Measurements from ENCODE around the gene STAT5B. TPM values are rescaled to one million over a fixed set of nuclear protein-coding genes. Genes with fewer than 3 reads are reported as not detected.

Gene STAT5B
- total RNA-seq, 1 experiment from 2014 or later: 7.1 TPM

DNA sequence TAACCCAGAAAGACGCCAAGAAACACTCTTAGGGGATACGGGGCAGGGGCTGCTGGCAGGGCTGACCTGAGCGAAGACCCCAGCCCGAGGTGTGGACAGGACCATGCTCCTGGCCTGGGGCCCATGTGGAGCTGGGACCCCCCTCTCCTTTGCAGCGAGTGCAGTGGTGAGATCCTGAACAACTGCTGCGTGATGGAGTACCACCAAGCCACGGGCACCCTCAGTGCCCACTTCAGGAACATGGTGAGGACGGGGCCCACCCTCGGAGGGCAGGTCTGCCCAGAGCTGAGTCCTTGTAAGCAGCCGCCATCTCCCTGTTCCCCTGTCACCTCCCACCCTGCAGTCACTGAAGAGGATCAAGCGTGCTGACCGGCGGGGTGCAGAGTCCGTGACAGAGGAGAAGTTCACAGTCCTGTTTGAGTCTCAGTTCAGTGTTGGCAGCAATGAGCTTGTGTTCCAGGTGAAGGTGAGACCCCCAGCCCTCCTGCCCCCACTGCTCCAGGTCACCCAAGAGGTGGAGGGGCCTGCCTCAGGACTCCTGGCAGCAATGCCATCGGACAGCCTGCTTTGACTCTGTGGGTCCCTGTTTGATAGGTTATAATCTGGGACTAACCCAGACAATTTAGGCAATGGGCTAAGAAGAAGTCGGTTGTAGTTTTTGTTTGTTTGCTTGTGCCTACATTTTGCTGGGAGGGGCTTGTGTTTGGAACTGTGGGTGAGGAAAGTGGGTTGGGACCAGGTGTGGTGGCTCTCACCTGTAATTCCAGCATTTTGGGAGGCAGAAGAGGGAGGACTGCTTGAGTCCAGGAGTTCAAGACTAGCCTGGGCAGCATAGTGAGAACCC, 28.2 kb upstream of the STAT5B start:
- no peak overlapping the region for H3K27ac ChIP-seq (ENCODE audit: low read depth, low read length)
- no peak overlapping the region for H2AFZ ChIP-seq (ENCODE audit: low read depth, low read length, poor library complexity, severe bottlenecking)
- H3K36me3 ChIP-seq (ENCODE audit: control insufficient read depth in 1 of 2, insufficient read depth in 2 of 2, low read length in 2 of 2): no peaks in the 10 kb centered on the region
- CTCF ChIA-PET: no interaction called here
- no peaks in the 10 kb centered on the region for H4K20me1 ChIP-seq (ENCODE audit: insufficient read depth)
- no peaks in the 10 kb centered on the region for H3K9me3 ChIP-seq (ENCODE audit: control insufficient read depth in 1 of 2, insufficient read depth in 1 of 2, low read depth in 1 of 2, low read length in 2 of 2)
- no peaks in the 10 kb centered on the region for H3K4me1 ChIP-seq (ENCODE audit: control insufficient read depth in 1 of 2, insufficient read depth in 2 of 2, low read length in 2 of 2)
- H3K79me2 ChIP-seq (ENCODE audit: insufficient read depth, low read length): no peaks in the 10 kb centered on the region
- H3K27me3 ChIP-seq (ENCODE audit: insufficient read depth, low read length): no peaks in the 10 kb centered on the region
- RAD21 ChIA-PET (ENCODE audit: low non-redundant PET in 1 of 2, low total read pairs in 2 of 2, uncharacterized antibody in 2 of 2, unreplicated experiment in 2 of 2): no interaction called here
- no peak for TF ChIP-seq TCF7L2 (IDR thresholded peaks at IDR 0.05; ENCODE audit: borderline replicate concordance, extremely low read depth, insufficient read depth, insufficient read length)
- no peak for TF ChIP-seq ZFX (IDR thresholded peaks at IDR 0.05)
- TF ChIP-seq RAD21 (IDR thresholded peaks at IDR 0.05; ENCODE audit: low read depth): no peak
- TF ChIP-seq SRF (IDR thresholded peaks at IDR 0.05; ENCODE audit: low read depth): no peak
- TF ChIP-seq YY1 (IDR thresholded peaks at IDR 0.05; ENCODE audit: extremely low read depth, insufficient replicate concordance, low read depth, low read length): no peak
- TF ChIP-seq EZH2 (IDR thresholded peaks at IDR 0.05): no peak
- TF ChIP-seq, protein P1, sequence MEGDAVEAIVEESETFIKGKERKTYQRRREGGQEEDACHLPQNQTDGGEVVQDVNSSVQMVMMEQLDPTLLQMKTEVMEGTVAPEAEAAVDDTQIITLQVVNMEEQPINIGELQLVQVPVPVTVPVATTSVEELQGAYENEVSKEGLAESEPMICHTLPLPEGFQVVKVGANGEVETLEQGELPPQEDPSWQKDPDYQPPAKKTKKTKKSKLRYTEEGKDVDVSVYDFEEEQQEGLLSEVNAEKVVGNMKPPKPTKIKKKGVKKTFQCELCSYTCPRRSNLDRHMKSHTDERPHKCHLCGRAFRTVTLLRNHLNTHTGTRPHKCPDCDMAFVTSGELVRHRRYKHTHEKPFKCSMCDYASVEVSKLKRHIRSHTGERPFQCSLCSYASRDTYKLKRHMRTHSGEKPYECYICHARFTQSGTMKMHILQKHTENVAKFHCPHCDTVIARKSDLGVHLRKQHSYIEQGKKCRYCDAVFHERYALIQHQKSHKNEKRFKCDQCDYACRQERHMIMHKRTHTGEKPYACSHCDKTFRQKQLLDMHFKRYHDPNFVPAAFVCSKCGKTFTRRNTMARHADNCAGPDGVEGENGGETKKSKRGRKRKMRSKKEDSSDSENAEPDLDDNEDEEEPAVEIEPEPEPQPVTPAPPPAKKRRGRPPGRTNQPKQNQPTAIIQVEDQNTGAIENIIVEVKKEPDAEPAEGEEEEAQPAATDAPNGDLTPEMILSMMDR (IDR thresholded peaks at IDR 0.05 in 2 of 3, conservative IDR thresholded peaks at IDR 0.05 in 1 of 3; ENCODE audit: borderline replicate concordance in 1 of 3, insufficient read depth in 1 of 3, low read depth in 2 of 3, low read length in 2 of 3): no peak
- no peak for TF ChIP-seq SIN3A (IDR thresholded peaks at IDR 0.05; ENCODE audit: low read depth)
- no peak for TF ChIP-seq JUND (IDR thresholded peaks at IDR 0.05)
- no peak for TF ChIP-seq SP1 (IDR thresholded peaks at IDR 0.05; ENCODE audit: low read depth)
- no peak for TF ChIP-seq EZH2phosphoT487 (IDR thresholded peaks at IDR 0.05; ENCODE audit: borderline replicate concordance)
- TF ChIP-seq ZNF274 (IDR thresholded peaks at IDR 0.05; ENCODE audit: low read depth, low read length): no peak
- TF ChIP-seq REST (IDR thresholded peaks at IDR 0.05; ENCODE audit: low read depth): no peak
- TF ChIP-seq, protein P2, sequence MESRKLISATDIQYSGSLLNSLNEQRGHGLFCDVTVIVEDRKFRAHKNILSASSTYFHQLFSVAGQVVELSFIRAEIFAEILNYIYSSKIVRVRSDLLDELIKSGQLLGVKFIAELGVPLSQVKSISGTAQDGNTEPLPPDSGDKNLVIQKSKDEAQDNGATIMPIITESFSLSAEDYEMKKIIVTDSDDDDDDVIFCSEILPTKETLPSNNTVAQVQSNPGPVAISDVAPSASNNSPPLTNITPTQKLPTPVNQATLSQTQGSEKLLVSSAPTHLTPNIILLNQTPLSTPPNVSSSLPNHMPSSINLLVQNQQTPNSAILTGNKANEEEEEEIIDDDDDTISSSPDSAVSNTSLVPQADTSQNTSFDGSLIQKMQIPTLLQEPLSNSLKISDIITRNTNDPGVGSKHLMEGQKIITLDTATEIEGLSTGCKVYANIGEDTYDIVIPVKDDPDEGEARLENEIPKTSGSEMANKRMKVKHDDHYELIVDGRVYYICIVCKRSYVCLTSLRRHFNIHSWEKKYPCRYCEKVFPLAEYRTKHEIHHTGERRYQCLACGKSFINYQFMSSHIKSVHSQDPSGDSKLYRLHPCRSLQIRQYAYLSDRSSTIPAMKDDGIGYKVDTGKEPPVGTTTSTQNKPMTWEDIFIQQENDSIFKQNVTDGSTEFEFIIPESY (IDR thresholded peaks at IDR 0.05; ENCODE audit: extremely low read depth, insufficient replicate concordance, low read length): no peak
- TF ChIP-seq EGR1 (IDR thresholded peaks at IDR 0.05; ENCODE audit: low read depth): no peak
- H3K4me3 ChIP-seq (replicated peaks in 1 of 2; ENCODE audit: low read depth in 1 of 2, low read length in 2 of 2): no peak overlapping the region
- DNase-seq (ENCODE audit: low read depth, low spot score) (no peak), ATAC-seq (no peak)
- H3K4me2 ChIP-seq (ENCODE audit: low read length): no peak overlapping the region
- BruUV-seq (replicated peaks): no TSS peak
- POLR2A ChIA-PET: no interaction called here
- intact Hi-C loops (cut with micrococcal nuclease): no loop called here
- no peak overlapping the region for H3K9ac ChIP-seq (ENCODE audit: low read length)
- H3K9me2 ChIP-seq (ENCODE audit: insufficient read depth): no peaks in the 10 kb centered on the region

Data from HCT116 (cell line).